H1 (cell line): ENCODE results near the gene LCNL1. TPM values are rescaled to one million over a fixed set of nuclear protein-coding genes. Genes with fewer than 3 reads are reported as not detected.

Experiments used
- CHD7 ChIP-seq: fragments of 300-600 bp; sonication (generic); IDR thresholded peaks from 2 replicates; pipeline ENCODE4 v1.7.1; 2012; ENCODE audit warnings: low read length, moderate library complexity, mild to moderate bottlenecking, inconsistent platforms; ENCODE audit not compliant: insufficient replicate concordance
- polyA plus RNA-seq, 7 experiments: library from polyadenylated mRNA; depleted of rRNA in 3 of 7; stranded (reverse) in 5 of 7; unstranded in 2 of 7; fragments of >200 nt in 5 of 7; fragments of 200-250 nt in 2 of 7; gene quantifications; 1 replicate in 5 of 7; 2 replicates in 1 of 7; 4 replicates in 1 of 7; pipeline versions ENCODE4 v1.2.1 to v1.2.3, GENCODE V29; 2011 to 2013; ENCODE audit warnings: missing spikeins in 2 of 7, mixed read lengths in 2 of 7
- total RNA-seq: library from RNA; stranded (reverse); fragmentation: NEBNext Ultra II Directional; extraction: Animal tissue kit (Norgen Biotek cat#: 25700); gene quantifications from 2 replicates; pipeline ENCODE4 v1.2.1, GENCODE V29; 2021

The LCNL1 gene
- total and polyA plus RNA-seq, 2 of the 8 experiments (the other 6 are each of a cell fraction or from before 2014, with no cell fraction given): 0.11 TPM; not detected in 1

- TF ChIP-seq CHD7: no peak
Measured at GRCh38 chr9:136960212-136960937, 22.4 kb upstream of the LCNL1 start (continued).
